ENCODE measurements around the gene TVP23C.
"Not testable (repeated sequence)": the region's sequence is repeated elsewhere in the genome, so short reads cannot be mapped to it uniquely, and the experiment has no call there.

TVP23C gene

GRCh38 chr17:15563375-15563857 lies at the start of gene TVP23C:
TVP23C (minus strand) TSS chr17:15563483; CDS start chr17:15563448, 35 bp downstream.
- DNase-seq, result not testable (repeated sequence)

GRCh38 chr17:15592960-15593359 lies 29.7 kb upstream of the TVP23C start:
- DNase-seq, result not testable (repeated sequence)

- DNase-seq, result not testable (repeated sequence)
Observed at GRCh38 chr17:15591986-15592385, 28.7 kb upstream of the TVP23C start.

GRCh38 chr17:15590844-15591243 lies 27.6 kb upstream of the TVP23C start:
- not testable (repeated sequence) for DNase-seq

- not testable (repeated sequence) for DNase-seq
Observed at GRCh38 chr17:15589544-15590536, 26.6 kb upstream of the TVP23C start.

GRCh38 chr17:15588017-15588416 lies 24.7 kb upstream of the TVP23C start:
- DNase-seq, result not testable (repeated sequence)

GRCh38 chr17:15583313-15583712 lies 20.0 kb upstream of the TVP23C start:
- not testable (repeated sequence) for DNase-seq

GRCh38 chr17:15581462-15581861 lies 18.2 kb upstream of the TVP23C start:
- not testable (repeated sequence) for DNase-seq

GRCh38 chr17:15576848-15577247 lies 13.6 kb upstream of the TVP23C start:
- not testable (repeated sequence) for DNase-seq

GRCh38 chr17:15574660-15575059 lies 11.4 kb upstream of the TVP23C start:
- not testable (repeated sequence) for DNase-seq

- DNase-seq, result not testable (repeated sequence)
Observed at GRCh38 chr17:15573870-15574269, 10.6 kb upstream of the TVP23C start.

- not testable (repeated sequence) for DNase-seq
Observed at GRCh38 chr17:15562613-15563374, 489 bp downstream of the TVP23C start.

- DNase-seq, result not testable (repeated sequence)
Observed at GRCh38 chr17:15561439-15561838, 1.8 kb downstream of the TVP23C start.

- not testable (repeated sequence) for DNase-seq
Observed at GRCh38 chr17:15558403-15559105, 4.7 kb downstream of the TVP23C start.

- DNase-seq, result not testable (repeated sequence)
Observed at GRCh38 chr17:15557334-15557832, 5.9 kb downstream of the TVP23C start.

- not testable (repeated sequence) for DNase-seq
Observed at GRCh38 chr17:15552932-15553331, 10.4 kb downstream of the TVP23C start.

GRCh38 chr17:15549552-15549951 lies 13.7 kb downstream of the TVP23C start:
- not testable (repeated sequence) for DNase-seq

- DNase-seq, result not testable (repeated sequence)
Observed at GRCh38 chr17:15546604-15547003, 16.7 kb downstream of the TVP23C start.

- DNase-seq, result not testable (repeated sequence)
Observed at GRCh38 chr17:15540371-15541219, 22.7 kb downstream of the TVP23C start.

- not testable (repeated sequence) for DNase-seq
Observed at GRCh38 chr17:15533122-15533521, 30.2 kb downstream of the TVP23C start.
